IMR-90 (cell line): ENCODE results near the gene GPAT3.

Source experiments
- POLR2A ChIP-seq: IDR thresholded peaks from 2 replicates; pipeline ENCODE4 v1.6.1; 2012; ENCODE audit warnings: mild to moderate bottlenecking, low read depth, low read length
- RFX5 ChIP-seq: IDR thresholded peaks from 2 replicates; pipeline ENCODE4 v1.8.0; 2012; ENCODE audit warnings: low read depth, mild to moderate bottlenecking, low read length, moderate library complexity

- TF ChIP-seq POLR2A (no peak), RFX5 (no peak)
Measured at GRCh38 chr4:83504503-83504902, 31.4 kb upstream of the GPAT3 start.
